GM20000 (cell line): ENCODE results near the gene BCAN.
A peak's percentile ranks its signal among the peaks of the same experiment; 100 is the strongest.

ENCODE experiments used
- DNase-seq: peaks from one replicate; pipeline ENCODE4 v3.0.0; 2012; ENCODE audit warnings: low spot score
- TF ChIP-seq, protein P1 (sequence below): IDR thresholded peaks from 2 replicates; pipeline ENCODE4 v1.5.1; 2012; ENCODE audit warnings: mild to moderate bottlenecking, control low read depth; ENCODE audit errors: extremely low read depth, missing control alignments

BCAN gene

DNA sequence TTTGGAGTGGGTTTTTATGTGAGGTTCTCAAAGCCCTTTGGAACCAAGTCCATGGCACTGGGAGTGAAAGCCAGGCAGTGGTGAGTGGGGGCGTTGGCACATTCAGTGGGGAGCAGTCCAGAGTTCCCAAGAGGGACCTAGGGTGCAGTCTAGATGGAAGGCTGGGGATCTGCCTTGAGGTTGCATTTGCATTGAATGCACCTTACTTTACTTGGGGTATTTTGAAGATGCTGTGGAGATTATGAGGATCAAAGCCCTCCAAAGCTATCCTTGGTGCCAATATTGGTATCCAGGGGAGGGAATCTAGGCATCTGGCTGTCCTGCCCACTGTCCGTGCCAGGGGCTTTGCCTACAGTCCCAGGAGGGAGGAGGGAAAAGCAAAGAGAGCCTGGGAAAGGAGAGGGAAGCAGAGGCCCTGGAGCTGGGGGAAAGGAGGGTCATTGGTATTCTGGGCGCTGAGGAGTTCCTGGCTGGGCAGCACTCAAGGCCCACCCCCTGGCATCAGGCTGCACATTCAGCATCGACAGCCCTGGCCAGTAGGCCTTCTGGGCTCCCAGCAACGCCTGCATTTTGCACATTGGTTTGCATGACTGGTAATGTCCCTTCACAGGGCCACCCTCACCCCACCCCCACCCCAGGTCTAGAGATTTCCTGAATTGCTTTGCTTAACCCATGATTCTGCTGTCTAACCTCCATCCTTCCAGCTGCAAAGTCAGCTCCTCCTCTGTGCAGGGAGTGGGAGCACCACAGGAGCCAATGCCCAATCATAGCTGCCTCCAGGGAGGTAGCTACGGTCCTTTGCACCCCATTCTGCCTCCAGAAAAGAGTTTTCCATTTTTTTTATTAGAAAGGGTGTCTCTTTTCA lies 843 bp upstream of the BCAN start:
- TF ChIP-seq, protein P1, sequence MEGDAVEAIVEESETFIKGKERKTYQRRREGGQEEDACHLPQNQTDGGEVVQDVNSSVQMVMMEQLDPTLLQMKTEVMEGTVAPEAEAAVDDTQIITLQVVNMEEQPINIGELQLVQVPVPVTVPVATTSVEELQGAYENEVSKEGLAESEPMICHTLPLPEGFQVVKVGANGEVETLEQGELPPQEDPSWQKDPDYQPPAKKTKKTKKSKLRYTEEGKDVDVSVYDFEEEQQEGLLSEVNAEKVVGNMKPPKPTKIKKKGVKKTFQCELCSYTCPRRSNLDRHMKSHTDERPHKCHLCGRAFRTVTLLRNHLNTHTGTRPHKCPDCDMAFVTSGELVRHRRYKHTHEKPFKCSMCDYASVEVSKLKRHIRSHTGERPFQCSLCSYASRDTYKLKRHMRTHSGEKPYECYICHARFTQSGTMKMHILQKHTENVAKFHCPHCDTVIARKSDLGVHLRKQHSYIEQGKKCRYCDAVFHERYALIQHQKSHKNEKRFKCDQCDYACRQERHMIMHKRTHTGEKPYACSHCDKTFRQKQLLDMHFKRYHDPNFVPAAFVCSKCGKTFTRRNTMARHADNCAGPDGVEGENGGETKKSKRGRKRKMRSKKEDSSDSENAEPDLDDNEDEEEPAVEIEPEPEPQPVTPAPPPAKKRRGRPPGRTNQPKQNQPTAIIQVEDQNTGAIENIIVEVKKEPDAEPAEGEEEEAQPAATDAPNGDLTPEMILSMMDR, result no peak

DNA sequence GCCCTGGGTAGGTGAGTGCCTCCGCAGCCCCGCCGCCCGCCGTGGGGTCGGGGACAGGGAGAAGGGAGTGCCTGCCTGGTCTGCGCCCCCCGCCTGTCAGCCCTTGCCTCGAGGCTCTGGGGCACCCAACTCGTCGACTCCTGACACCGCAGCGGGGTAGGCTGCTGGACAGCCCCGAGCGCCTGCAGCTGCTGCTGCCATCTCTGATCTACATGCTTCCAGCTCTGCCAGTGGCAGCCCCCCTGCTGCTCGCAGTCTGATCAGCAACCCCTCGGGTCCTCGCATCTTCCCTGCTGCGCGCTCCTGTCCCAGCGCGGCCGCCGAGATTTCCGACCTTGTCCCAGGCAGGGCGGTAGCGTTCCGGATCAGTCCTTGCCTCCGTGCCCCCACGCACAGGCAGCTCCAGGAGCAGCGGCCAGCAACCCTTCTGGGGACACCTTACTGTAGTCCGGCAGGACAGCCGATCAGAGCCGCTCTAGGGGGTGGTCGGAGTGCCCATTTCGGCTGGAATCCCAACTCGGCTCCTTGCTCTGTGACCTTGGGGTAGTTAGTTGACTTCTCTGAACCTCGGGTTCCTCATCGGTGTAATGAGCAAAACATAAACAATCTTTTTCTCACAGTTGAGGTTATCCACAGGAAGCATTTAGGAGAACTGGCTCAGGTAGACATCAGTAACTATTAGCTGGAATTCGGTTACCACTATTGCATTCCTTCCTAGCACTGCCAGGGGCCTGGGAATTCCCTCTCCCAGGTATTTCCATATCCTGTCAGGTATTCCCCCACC lies 540 bp downstream of the BCAN start:
- TF ChIP-seq, protein P1, result no peak
- DNase-seq, result no peak

More for the DNA sequence above, 843 bp upstream of the BCAN start:
- DNase-seq, result no peak

- DNase-seq, result no peak
- TF ChIP-seq, protein P1, result no peak
These were observed 1.3 kb downstream of the BCAN start for GRCh38 chr1:156643049-156643777.

DNA sequence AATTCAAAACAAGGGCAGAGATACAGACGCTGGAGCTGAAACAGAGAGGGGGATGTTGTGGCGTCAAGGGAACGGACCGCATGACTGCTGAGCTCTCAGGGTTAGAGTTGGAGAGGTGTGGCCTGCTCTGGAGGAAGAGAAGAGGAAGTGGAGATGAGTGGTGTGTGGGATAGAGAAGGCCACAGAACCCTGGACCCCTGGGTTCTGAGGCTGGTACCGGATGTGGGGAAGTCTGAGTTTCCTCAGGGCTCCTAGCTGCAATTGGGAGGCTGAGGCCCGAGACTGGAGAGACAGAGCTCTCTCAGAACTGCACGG lies 1.8 kb downstream of the BCAN start:
- TF ChIP-seq, protein P1, result no peak
- peak; percentile 75 for DNase-seq

DNA sequence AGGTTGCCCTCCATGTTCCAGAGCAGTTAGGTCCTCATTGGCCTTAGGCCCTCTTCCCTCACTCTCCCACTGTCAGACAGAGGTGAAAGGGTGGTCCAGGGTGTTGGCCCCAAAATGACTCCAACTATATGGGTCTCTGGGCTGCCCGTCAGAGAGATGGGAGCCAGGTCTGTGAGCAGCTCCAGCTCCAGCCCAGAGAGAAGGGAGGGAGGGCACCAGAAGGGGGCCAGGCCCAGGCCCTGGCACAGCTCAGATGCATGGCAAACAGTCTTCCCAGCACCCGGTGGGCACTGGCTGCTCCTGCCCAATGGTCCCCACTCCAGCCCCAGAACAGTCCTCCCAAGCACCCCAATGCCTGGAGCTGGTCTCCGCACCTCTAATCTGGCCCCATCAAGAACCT lies 2.2 kb downstream of the BCAN start:
- no peak for DNase-seq
- TF ChIP-seq, protein P1, result no peak

GRCh38 chr1:156644640-156645039 lies 2.7 kb downstream of the BCAN start:
- TF ChIP-seq, protein P1, result no peak
- no peak for DNase-seq
